HepG2 (cell line): ENCODE measurements around the gene AP4S1. TPM values are rescaled to one million over a fixed set of nuclear protein-coding genes. Genes with fewer than 3 reads are reported as not detected.

ENCODE experiments used
- ATAC-seq: fragments of 200-7000 bp; cut with Tn5 transposase; 3 replicates; pipeline ENCODE4 v1.9.1; 2020; ENCODE audit warnings: mild to moderate bottlenecking, moderate library complexity
- BruUV-seq: library from RNA; stranded (reverse); fragments of 400-500 nt; replicated peaks from 2 replicates; lab custom pipeline; 2021; lab: Mats Ljungman, UMichigan
- CTCF ChIA-PET: fragments of 300-600 bp; formaldehyde crosslinking; extraction: SDS; loops from one replicate; lab custom pipeline; 2021; ENCODE audit warnings: low total read pairs, inconsistent platforms, low intra/inter-chr PET ratio; lab: Yijun Ruan, JAX
- POLR2A ChIA-PET: fragments of 350-600 bp; sonication (Branson Sonifier 250); formaldehyde crosslinking; loops from one replicate; lab custom pipeline; 2020; ENCODE audit warnings: antibody characterized with exemption, inconsistent platforms; lab: Yijun Ruan, JAX
- DNase-seq: peaks from one replicate; pipeline ENCODE4 v3.0.0-alpha.2; 2015; ENCODE audit warnings: low spot score
- FAIRE-seq: peaks from 3 replicates; lab custom pipeline; 2011; peaks lifted over from hg19 to GRCh38; lab: Jason Lieb, UNC
- H2AFZ ChIP-seq: one replicate; pipeline ENCODE4 v1.6.1; 2011; ENCODE audit warnings: low read length, inconsistent platforms
- H3K27ac ChIP-seq: fragments of 300-600 bp; 3 replicates; pipeline ENCODE4 v1.8.0; 2011; ENCODE audit warnings: mixed run types, mild to moderate bottlenecking, mixed read lengths, low read length, inconsistent platforms; ENCODE audit not compliant: insufficient read depth; ENCODE audit errors: extremely low read length
- H3K27me3 ChIP-seq, 2 experiments: fragments of 200-600 bp in 1 of 2; 2 replicates in 1 of 2; 3 replicates in 1 of 2; pipeline versions ENCODE4 v1.6.0 to v1.8.0; 2011; ENCODE audit warnings: low read length in 2 of 2, mild to moderate bottlenecking in 2 of 2, moderate library complexity in 2 of 2, inconsistent platforms in 1 of 2; ENCODE audit not compliant: insufficient read depth in 2 of 2, control insufficient read depth in 1 of 2
- H3K36me3 ChIP-seq, 2 experiments: fragments of 200-600 bp in 1 of 2; replicated peaks in 1 of 2; 2 replicates in 1 of 2; 3 replicates in 1 of 2; pipeline versions ENCODE4 v1.5.1 to v1.8.0; 2011; ENCODE audit warnings: low read length in 2 of 2, inconsistent platforms in 1 of 2; ENCODE audit not compliant: insufficient read depth in 2 of 2, control insufficient read depth in 1 of 2
- H3K4me1 ChIP-seq: 2 replicates; pipeline ENCODE4 v1.5.1; 2012; ENCODE audit warnings: low read length, inconsistent platforms; ENCODE audit not compliant: insufficient read depth
- H3K4me2 ChIP-seq: 2 replicates; pipeline ENCODE4 v1.6.0; 2011; ENCODE audit warnings: low read depth, low read length, inconsistent platforms
- H3K4me3 ChIP-seq, 3 experiments: fragments of 200-600 bp in 1 of 3; sonication (generic), shearing (Covaris generic) in 1 of 3; replicated peaks in 1 of 3; 2 replicates each; pipeline ENCODE4 v1.5.1; 2011 to 2016; ENCODE audit warnings: low read length in 3 of 3, inconsistent platforms in 2 of 3, low read depth in 2 of 3, mild to moderate bottlenecking in 2 of 3, control low read depth in 1 of 3, mixed read lengths in 1 of 3; ENCODE audit not compliant: insufficient read depth in 1 of 3
- H3K79me2 ChIP-seq: one replicate; pipeline ENCODE4 v1.6.1; 2011; ENCODE audit warnings: low read length, inconsistent platforms; ENCODE audit not compliant: insufficient read depth
- H3K9ac ChIP-seq: 2 replicates; pipeline ENCODE4 v1.6.0; 2011; ENCODE audit warnings: mild to moderate bottlenecking, low read depth, low read length, inconsistent platforms; ENCODE audit not compliant: insufficient read depth
- H3K9me3 ChIP-seq: 2 replicates; pipeline ENCODE4 v1.5.1; 2012; ENCODE audit warnings: mild to moderate bottlenecking, low read length
- H4K20me1 ChIP-seq: 2 replicates; pipeline ENCODE4 v1.6.0; 2011; ENCODE audit warnings: inconsistent platforms, mild to moderate bottlenecking, low read length, moderate library complexity; ENCODE audit not compliant: insufficient read depth
- RBM22 ChIP-seq: fragments of 200-400 bp; formaldehyde crosslinking; optimal IDR thresholded peaks from 2 replicates; pipeline ENCODE3; 2017; ENCODE audit warnings: mild to moderate bottlenecking, low read length, moderate library complexity
- SSRP1 ChIP-seq: IDR thresholded peaks from 2 replicates; pipeline ENCODE4 v1.6.1; 2016; ENCODE audit warnings: control low read depth
- ZNF121 ChIP-seq: sonication (generic); formaldehyde crosslinking; IDR thresholded peaks from 2 replicates; pipeline ENCODE4 v1.5.0; 2020; ENCODE audit warnings: mild to moderate bottlenecking, missing genetic modification reagents
- ZNF572 ChIP-seq: sonication (generic); formaldehyde crosslinking; IDR thresholded peaks from 2 replicates; pipeline ENCODE4 v1.5.1; 2020; ENCODE audit warnings: mild to moderate bottlenecking, missing genetic modification reagents
- ZNF746 ChIP-seq: sonication (generic); formaldehyde crosslinking; IDR thresholded peaks from 2 replicates; pipeline ENCODE4 v1.8.0; 2022; ENCODE audit warnings: mild to moderate bottlenecking, missing genetic modification reagents
- ZNF747 ChIP-seq: sonication (generic); formaldehyde crosslinking; IDR thresholded peaks from 2 replicates; pipeline ENCODE4 v1.8.1; 2023; ENCODE audit warnings: missing genetic modification reagents, mild to moderate bottlenecking, borderline replicate concordance
- WGBS: methylation state at CpG from one replicate; pipeline ENCODE4 v1.1.6; 2017; ENCODE audit warnings: low lambda C conversion rate; 5-methylcytosine and 5-hydroxymethylcytosine counted together
- in situ Hi-C: cut with HindIII; loops from 2 replicates; pipeline ENCODE4 v1.10.0; 2017; ENCODE audit warnings: low pct_unique_long_range_greater_than_20kb; ENCODE audit not compliant: extremely low pct_ligation_motif_present
- intact Hi-C: fragments of 100-400 bp; cut with micrococcal nuclease; formaldehyde crosslinking; loops from one replicate; pipeline ENCODE4 v1.10.0; 2022; ENCODE audit not compliant: unreplicated experiment
- polyA plus RNA-seq, 8 experiments: library from polyadenylated mRNA; depleted of rRNA in 3 of 8; stranded (reverse) in 7 of 8; unstranded in 1 of 8; fragments of >200 nt; fragmentation: Illumina TruSeq in 4 of 8; extraction: Trizol in 4 of 8; gene quantifications; 2 replicates each; pipeline versions ENCODE4 v1.2.1 to v1.2.3, GENCODE V29; 2011 to 2016; ENCODE audit warnings: low read depth in 4 of 8, missing spikeins in 1 of 8, mixed read lengths in 1 of 8; ENCODE audit not compliant: insufficient read depth in 1 of 8
- total RNA-seq, 5 experiments: library from RNA; depleted of rRNA; stranded (reverse); fragments of >200 nt; fragmentation: Illumina TruSeq; extraction: Trizol; gene quantifications; 2 replicates each; pipeline ENCODE4 v1.2.3, GENCODE V29; 2016; ENCODE audit warnings: low read depth in 1 of 5
- TF ChIP-seq, protein P1 (sequence below): sonication (generic); formaldehyde crosslinking; IDR thresholded peaks from 2 replicates; pipeline ENCODE4 v1.9.0; 2021; ENCODE audit warnings: missing genetic modification reagents, mild to moderate bottlenecking, borderline replicate concordance
- TF ChIP-seq, protein P2 (sequence below): sonication (generic); formaldehyde crosslinking; IDR thresholded peaks from 2 replicates; pipeline ENCODE4 v1.5.0; 2020; ENCODE audit warnings: mild to moderate bottlenecking, missing genetic modification reagents
- TF ChIP-seq, protein P3 (sequence below): IDR thresholded peaks from 2 replicates; pipeline ENCODE4 v1.6.1; 2016; ENCODE audit warnings: mild to moderate bottlenecking
- TF ChIP-seq, protein P4 (sequence below): sonication (generic); formaldehyde crosslinking; conservative IDR thresholded peaks from 2 replicates; pipeline ENCODE4 v1.4.0; 2020; ENCODE audit warnings: mild to moderate bottlenecking, missing genetic modification reagents, moderate library complexity

Gene AP4S1
- total and polyA plus RNA-seq, 2 of the 13 experiments (the other 11 are each of a cell fraction or from before 2014, with no cell fraction given) = 3.9 to 21.1 TPM

DNA sequence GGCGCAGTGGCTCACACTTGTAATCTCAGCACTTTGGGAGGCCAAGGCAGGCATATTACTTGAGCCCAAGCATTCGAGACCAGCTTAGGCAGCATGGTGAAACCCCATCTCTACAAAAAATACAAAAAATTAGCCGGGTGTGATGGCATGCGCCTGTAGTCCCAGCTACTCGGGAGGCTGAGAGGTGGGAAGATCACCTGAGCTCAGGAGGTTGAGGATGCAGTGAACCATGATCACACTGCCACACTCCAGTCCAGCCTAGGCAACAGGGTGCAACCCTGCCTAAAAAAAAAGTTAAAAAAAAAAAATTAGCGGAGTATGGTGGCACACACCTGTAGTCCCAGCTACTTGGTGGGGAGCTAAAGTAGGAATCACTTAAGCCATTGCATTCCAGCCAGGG is 21.4 kb upstream of the AP4S1 start (continued):
- TF ChIP-seq, protein P1, sequence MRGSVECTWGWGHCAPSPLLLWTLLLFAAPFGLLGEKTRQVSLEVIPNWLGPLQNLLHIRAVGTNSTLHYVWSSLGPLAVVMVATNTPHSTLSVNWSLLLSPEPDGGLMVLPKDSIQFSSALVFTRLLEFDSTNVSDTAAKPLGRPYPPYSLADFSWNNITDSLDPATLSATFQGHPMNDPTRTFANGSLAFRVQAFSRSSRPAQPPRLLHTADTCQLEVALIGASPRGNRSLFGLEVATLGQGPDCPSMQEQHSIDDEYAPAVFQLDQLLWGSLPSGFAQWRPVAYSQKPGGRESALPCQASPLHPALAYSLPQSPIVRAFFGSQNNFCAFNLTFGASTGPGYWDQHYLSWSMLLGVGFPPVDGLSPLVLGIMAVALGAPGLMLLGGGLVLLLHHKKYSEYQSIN = 0 out of 2 replicates have a peak, but pooled peaks have one; percentile 65
- TF ChIP-seq, protein P2, sequence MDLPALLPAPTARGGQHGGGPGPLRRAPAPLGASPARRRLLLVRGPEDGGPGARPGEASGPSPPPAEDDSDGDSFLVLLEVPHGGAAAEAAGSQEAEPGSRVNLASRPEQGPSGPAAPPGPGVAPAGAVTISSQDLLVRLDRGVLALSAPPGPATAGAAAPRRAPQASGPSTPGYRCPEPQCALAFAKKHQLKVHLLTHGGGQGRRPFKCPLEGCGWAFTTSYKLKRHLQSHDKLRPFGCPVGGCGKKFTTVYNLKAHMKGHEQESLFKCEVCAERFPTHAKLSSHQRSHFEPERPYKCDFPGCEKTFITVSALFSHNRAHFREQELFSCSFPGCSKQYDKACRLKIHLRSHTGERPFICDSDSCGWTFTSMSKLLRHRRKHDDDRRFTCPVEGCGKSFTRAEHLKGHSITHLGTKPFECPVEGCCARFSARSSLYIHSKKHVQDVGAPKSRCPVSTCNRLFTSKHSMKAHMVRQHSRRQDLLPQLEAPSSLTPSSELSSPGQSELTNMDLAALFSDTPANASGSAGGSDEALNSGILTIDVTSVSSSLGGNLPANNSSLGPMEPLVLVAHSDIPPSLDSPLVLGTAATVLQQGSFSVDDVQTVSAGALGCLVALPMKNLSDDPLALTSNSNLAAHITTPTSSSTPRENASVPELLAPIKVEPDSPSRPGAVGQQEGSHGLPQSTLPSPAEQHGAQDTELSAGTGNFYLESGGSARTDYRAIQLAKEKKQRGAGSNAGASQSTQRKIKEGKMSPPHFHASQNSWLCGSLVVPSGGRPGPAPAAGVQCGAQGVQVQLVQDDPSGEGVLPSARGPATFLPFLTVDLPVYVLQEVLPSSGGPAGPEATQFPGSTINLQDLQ = peak; percentile 77; the same call in 1 of the 2 replicates
- TF ChIP-seq ZNF572 (CRISPR knock-in tag) = 0 out of 2 replicates have a peak, but pooled peaks have one; percentile 19

DNA sequence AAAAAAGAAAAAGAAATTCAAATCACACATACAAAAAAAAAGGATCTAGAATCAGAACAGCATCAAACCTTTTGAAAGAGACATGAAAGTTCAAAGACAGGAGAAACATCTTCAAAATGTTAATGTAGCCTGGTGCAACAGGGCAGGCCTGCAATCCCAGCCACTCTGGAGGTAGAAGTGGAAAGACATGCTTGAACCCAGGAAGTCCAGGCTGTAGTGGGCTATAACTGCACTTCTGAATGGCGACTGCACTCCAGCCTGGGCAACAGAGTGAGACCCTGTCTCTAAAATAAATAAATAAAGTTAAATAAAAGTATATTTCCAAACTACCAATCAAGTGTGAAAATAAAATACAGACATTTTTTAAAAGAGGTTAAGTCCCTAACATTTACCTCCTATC is 18.7 kb upstream of the AP4S1 start:
- POLR2A ChIA-PET = interaction anchor here (1.3 kb wide), 1 partner anchor 11 kb away, joined by 5 read pairs; no protein-coding TSS in a partner anchor
- TF ChIP-seq, protein P3, sequence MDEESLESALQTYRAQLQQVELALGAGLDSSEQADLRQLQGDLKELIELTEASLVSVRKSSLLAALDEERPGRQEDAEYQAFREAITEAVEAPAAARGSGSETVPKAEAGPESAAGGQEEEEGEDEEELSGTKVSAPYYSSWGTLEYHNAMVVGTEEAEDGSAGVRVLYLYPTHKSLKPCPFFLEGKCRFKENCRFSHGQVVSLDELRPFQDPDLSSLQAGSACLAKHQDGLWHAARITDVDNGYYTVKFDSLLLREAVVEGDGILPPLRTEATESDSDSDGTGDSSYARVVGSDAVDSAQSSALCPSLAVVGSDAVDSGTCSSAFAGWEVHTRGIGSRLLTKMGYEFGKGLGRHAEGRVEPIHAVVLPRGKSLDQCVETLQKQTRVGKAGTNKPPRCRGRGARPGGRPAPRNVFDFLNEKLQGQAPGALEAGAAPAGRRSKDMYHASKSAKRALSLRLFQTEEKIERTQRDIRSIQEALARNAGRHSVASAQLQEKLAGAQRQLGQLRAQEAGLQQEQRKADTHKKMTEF = no peak
- TF ChIP-seq ZNF121 (CRISPR knock-in tag) (peak; percentile 52; the same call in 1 of the 2 replicates), RBM22 (peak; percentile 59), ZNF747 (CRISPR knock-in tag) (0 out of 2 replicates have a peak, but pooled peaks have one; percentile 11), SSRP1 (CRISPR knock-in tag) (peak; percentile 65; the same call in 1 of the 2 replicates), ZNF746 (CRISPR knock-in tag) (no peak)
- TF ChIP-seq, protein P4, sequence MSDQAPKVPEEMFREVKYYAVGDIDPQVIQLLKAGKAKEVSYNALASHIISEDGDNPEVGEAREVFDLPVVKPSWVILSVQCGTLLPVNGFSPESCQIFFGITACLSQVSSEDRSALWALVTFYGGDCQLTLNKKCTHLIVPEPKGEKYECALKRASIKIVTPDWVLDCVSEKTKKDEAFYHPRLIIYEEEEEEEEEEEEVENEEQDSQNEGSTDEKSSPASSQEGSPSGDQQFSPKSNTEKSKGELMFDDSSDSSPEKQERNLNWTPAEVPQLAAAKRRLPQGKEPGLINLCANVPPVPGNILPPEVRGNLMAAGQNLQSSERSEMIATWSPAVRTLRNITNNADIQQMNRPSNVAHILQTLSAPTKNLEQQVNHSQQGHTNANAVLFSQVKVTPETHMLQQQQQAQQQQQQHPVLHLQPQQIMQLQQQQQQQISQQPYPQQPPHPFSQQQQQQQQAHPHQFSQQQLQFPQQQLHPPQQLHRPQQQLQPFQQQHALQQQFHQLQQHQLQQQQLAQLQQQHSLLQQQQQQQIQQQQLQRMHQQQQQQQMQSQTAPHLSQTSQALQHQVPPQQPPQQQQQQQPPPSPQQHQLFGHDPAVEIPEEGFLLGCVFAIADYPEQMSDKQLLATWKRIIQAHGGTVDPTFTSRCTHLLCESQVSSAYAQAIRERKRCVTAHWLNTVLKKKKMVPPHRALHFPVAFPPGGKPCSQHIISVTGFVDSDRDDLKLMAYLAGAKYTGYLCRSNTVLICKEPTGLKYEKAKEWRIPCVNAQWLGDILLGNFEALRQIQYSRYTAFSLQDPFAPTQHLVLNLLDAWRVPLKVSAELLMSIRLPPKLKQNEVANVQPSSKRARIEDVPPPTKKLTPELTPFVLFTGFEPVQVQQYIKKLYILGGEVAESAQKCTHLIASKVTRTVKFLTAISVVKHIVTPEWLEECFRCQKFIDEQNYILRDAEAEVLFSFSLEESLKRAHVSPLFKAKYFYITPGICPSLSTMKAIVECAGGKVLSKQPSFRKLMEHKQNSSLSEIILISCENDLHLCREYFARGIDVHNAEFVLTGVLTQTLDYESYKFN = no peak
- intact Hi-C loops = no loop called here
- H3K27ac ChIP-seq = no peak overlapping the region
- ATAC-seq (no peak), FAIRE-seq (no peak), DNase-seq (no peak)
- peaks cover 68% of the 10 kb centered on the region for H4K20me1 ChIP-seq
- no peaks in the 10 kb centered on the region for H3K27me3 ChIP-seq
- peaks cover 18 to 68% of the 10 kb centered on the region in 2 experiments for H3K36me3 ChIP-seq
- no peaks in the 10 kb centered on the region for H3K9me3 ChIP-seq
- CTCF ChIA-PET = no interaction called here
- BruUV-seq = no TSS peak
- H3K4me3 ChIP-seq = no peak overlapping the region
- H2AFZ ChIP-seq = no peak overlapping the region
- in situ Hi-C loops = no loop called here
- H3K4me2 ChIP-seq = no peak overlapping the region
- H3K79me2 ChIP-seq = peaks cover 93% of the 10 kb centered on the region
- WGBS = 95% methylated on average over 1 of the region's 1 CpG
- no peak overlapping the region for H3K9ac ChIP-seq
- peaks cover 14% of the 10 kb centered on the region; the same call in 1 of the 2 replicates for H3K4me1 ChIP-seq
